Amniotic stem cell (primary cell): ENCODE measurements around the gene PALMD.

ENCODE experiments used
- DNase-seq: peaks from one replicate; lab custom pipeline; 2025; lab: John Stamatoyannopoulos, UW

PALMD gene

GRCh38 chr1:99645699-99646531 is at the start of gene PALMD:
Gene PALMD (plus strand): TSS chr1:99646113. CDS start chr1:99646318, 205 bp downstream.
- DNase-seq = no peak

- no peak for DNase-seq
These were observed 47.0 kb upstream of the PALMD start for GRCh38 chr1:99598738-99599411.

- DNase-seq = no peak
These were observed 46.2 kb upstream of the PALMD start for GRCh38 chr1:99599678-99600175.

- DNase-seq = no peak
These were observed 45.1 kb upstream of the PALMD start for GRCh38 chr1:99600782-99601181.

GRCh38 chr1:99601208-99601607 is 44.7 kb upstream of the PALMD start:
- no peak for DNase-seq

- DNase-seq = no peak
These were observed 44.1 kb upstream of the PALMD start for GRCh38 chr1:99601709-99602403.

GRCh38 chr1:99602404-99602969 is 43.4 kb upstream of the PALMD start:
- no peak for DNase-seq

- no peak for DNase-seq
These were observed 42.0 kb upstream of the PALMD start for GRCh38 chr1:99603699-99604560.

GRCh38 chr1:99606306-99606705 is 39.6 kb upstream of the PALMD start:
- DNase-seq = no peak

- DNase-seq = no peak
These were observed 38.3 kb upstream of the PALMD start for GRCh38 chr1:99607590-99607989.

GRCh38 chr1:99608058-99608457 is 37.9 kb upstream of the PALMD start:
- DNase-seq = no peak

GRCh38 chr1:99613716-99614115 is 32.2 kb upstream of the PALMD start:
- no peak for DNase-seq

GRCh38 chr1:99614728-99615127 is 31.2 kb upstream of the PALMD start:
- no peak for DNase-seq

- DNase-seq = no peak
These were observed 26.3 kb upstream of the PALMD start for GRCh38 chr1:99619583-99619982.

- no peak for DNase-seq
These were observed 24.5 kb upstream of the PALMD start for GRCh38 chr1:99621340-99621901.

GRCh38 chr1:99622702-99623347 is 23.1 kb upstream of the PALMD start:
- no peak for DNase-seq

- DNase-seq = no peak
These were observed 22.4 kb upstream of the PALMD start for GRCh38 chr1:99623554-99623953.

GRCh38 chr1:99627615-99628014 is 18.3 kb upstream of the PALMD start:
- no peak for DNase-seq

GRCh38 chr1:99629164-99629563 is 16.7 kb upstream of the PALMD start:
- DNase-seq = no peak

GRCh38 chr1:99634971-99635624 is 10.8 kb upstream of the PALMD start:
- no peak for DNase-seq
